Measurements from ENCODE around the gene TMEM132D.

GRCh38 chr12:129298921-129299320 is 604.9 kb downstream of the TMEM132D start:
- no peak for TF ChIP-seq YY1 (IDR thresholded peaks at IDR 0.05)
- TF ChIP-seq CTCF (IDR thresholded peaks at IDR 0.05; ENCODE audit: low read depth, low read length, missing input control) = no peak
- TF ChIP-seq RAD21 (IDR thresholded peaks at IDR 0.05) = no peak
- TF ChIP-seq MAX (IDR thresholded peaks at IDR 0.05) = no peak
- TF ChIP-seq GABPA (IDR thresholded peaks at IDR 0.05 in 1 of 2, conservative IDR thresholded peaks at IDR 0.05 in 1 of 2) = no peak
- no peak for TF ChIP-seq REST (IDR thresholded peaks at IDR 0.05)
- no peak for TF ChIP-seq JUND (IDR thresholded peaks at IDR 0.05)

Measured in liver (tissue), 3 donors.